Liver (tissue), 3 donors: ENCODE measurements around the gene ZNF792.

Experiments used
- EGR1 ChIP-seq, 2 donors: IDR thresholded peaks; 2 replicates each; pipeline ENCODE4 v1.6.1; 2016 to 2018; ENCODE audit warnings: antibody characterized with exemption in 2 of 2, low read depth in 2 of 2
- FOXA1 ChIP-seq: IDR thresholded peaks from 2 replicates; pipeline ENCODE4 v1.6.1; 2016; ENCODE audit warnings: antibody characterized with exemption
- GABPA ChIP-seq, 2 donors: IDR thresholded peaks in 1 of 2; conservative IDR thresholded peaks in 1 of 2; 2 replicates each; pipeline ENCODE4 v1.6.1; 2016; ENCODE audit warnings: antibody characterized with exemption in 2 of 2, mild to moderate bottlenecking in 1 of 2, moderate library complexity in 1 of 2
- JUND ChIP-seq, 2 donors: IDR thresholded peaks; 2 replicates each; pipeline ENCODE4 v1.6.1; 2016; ENCODE audit warnings: antibody characterized with exemption in 2 of 2
- NR2F2 ChIP-seq: IDR thresholded peaks from 2 replicates; pipeline ENCODE4 v1.6.1; 2016; ENCODE audit warnings: antibody characterized with exemption
- RAD21 ChIP-seq, 2 donors: IDR thresholded peaks; 2 replicates each; pipeline ENCODE4 v1.6.1; 2016; ENCODE audit warnings: antibody characterized with exemption in 2 of 2, mild to moderate bottlenecking in 2 of 2
- YY1 ChIP-seq: IDR thresholded peaks from 2 replicates; pipeline ENCODE4 v1.6.1; 2016; ENCODE audit warnings: antibody characterized with exemption, mild to moderate bottlenecking
- TF ChIP-seq, protein P1 (sequence below): IDR thresholded peaks from 2 replicates; pipeline ENCODE4 v1.6.1; 2016; ENCODE audit warnings: antibody characterized with exemption, mild to moderate bottlenecking
- TF ChIP-seq, protein P2 (sequence below): fragments of 150-350 bp; IDR thresholded peaks from 2 replicates; pipeline ENCODE4 v1.5.1; 2017; ENCODE audit warnings: improper control_type of control experiment, low read depth, low read length; ENCODE audit not compliant: missing input control
- TF ChIP-seq, protein P3 (sequence below): IDR thresholded peaks from 2 replicates; pipeline ENCODE4 v1.6.1; 2016; ENCODE audit warnings: antibody characterized with exemption
- TF ChIP-seq, protein P4 (sequence below): IDR thresholded peaks from 2 replicates; pipeline ENCODE4 v1.6.1; 2016; ENCODE audit warnings: antibody characterized with exemption
- donor health status: healthy.
- donor health status: healthy.

DNA sequence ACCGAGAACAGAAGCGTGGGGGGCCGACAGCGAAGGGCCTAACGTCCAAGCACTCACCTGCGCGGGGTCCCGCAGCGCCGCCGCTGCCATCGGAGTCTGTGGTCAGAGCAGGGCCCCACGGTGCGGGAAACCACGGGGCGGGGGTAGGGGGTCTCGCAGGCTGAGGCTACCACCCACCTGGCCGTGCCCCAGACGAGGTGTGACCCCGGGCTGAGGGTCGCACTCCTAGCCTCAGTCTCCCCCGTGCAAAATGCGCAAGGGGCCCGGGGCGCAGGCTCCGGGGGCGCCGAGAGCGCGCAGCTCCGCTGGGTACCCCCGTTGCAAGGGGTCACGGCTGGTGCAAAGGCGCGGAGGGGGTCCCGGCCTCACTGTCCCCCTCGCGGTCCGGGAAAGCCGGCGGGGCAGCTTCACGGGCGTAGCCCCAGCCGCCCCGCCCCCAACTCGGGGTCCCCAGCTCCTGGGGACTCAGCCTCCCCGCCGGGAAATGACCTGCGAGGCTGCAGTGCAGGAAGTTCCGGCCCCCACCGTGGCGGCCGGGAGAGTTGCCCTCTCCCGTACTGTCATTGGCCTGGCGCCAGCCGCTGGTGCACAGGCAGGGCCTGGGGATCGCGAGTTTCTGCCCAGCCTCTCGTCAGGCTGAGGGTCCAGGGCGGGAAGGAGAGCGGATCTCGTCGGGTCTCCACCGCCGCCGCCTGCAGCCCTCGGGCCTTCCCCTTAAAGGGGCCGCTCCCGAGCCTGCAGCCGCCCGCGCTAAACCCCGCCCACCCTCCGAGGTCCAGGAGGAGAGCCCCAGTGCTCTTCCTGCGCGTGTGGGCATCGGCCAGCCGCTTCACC is at the start of gene ZNF792:
- TF ChIP-seq, protein P1, sequence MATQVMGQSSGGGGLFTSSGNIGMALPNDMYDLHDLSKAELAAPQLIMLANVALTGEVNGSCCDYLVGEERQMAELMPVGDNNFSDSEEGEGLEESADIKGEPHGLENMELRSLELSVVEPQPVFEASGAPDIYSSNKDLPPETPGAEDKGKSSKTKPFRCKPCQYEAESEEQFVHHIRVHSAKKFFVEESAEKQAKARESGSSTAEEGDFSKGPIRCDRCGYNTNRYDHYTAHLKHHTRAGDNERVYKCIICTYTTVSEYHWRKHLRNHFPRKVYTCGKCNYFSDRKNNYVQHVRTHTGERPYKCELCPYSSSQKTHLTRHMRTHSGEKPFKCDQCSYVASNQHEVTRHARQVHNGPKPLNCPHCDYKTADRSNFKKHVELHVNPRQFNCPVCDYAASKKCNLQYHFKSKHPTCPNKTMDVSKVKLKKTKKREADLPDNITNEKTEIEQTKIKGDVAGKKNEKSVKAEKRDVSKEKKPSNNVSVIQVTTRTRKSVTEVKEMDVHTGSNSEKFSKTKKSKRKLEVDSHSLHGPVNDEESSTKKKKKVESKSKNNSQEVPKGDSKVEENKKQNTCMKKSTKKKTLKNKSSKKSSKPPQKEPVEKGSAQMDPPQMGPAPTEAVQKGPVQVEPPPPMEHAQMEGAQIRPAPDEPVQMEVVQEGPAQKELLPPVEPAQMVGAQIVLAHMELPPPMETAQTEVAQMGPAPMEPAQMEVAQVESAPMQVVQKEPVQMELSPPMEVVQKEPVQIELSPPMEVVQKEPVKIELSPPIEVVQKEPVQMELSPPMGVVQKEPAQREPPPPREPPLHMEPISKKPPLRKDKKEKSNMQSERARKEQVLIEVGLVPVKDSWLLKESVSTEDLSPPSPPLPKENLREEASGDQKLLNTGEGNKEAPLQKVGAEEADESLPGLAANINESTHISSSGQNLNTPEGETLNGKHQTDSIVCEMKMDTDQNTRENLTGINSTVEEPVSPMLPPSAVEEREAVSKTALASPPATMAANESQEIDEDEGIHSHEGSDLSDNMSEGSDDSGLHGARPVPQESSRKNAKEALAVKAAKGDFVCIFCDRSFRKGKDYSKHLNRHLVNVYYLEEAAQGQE: no peak
- TF ChIP-seq EGR1 (IDR thresholded peaks at IDR 0.05; ENCODE audit: low read depth in 2 of 2) (no peak), GABPA (IDR thresholded peaks at IDR 0.05 in 1 of 2, conservative IDR thresholded peaks at IDR 0.05 in 1 of 2) (peak; percentile 19 to 33), NR2F2 (peak; percentile 46), RAD21 (IDR thresholded peaks at IDR 0.05) (no peak), FOXA1 (no peak), JUND (IDR thresholded peaks at IDR 0.05) (no peak), YY1 (no peak)
- TF ChIP-seq, protein P2, sequence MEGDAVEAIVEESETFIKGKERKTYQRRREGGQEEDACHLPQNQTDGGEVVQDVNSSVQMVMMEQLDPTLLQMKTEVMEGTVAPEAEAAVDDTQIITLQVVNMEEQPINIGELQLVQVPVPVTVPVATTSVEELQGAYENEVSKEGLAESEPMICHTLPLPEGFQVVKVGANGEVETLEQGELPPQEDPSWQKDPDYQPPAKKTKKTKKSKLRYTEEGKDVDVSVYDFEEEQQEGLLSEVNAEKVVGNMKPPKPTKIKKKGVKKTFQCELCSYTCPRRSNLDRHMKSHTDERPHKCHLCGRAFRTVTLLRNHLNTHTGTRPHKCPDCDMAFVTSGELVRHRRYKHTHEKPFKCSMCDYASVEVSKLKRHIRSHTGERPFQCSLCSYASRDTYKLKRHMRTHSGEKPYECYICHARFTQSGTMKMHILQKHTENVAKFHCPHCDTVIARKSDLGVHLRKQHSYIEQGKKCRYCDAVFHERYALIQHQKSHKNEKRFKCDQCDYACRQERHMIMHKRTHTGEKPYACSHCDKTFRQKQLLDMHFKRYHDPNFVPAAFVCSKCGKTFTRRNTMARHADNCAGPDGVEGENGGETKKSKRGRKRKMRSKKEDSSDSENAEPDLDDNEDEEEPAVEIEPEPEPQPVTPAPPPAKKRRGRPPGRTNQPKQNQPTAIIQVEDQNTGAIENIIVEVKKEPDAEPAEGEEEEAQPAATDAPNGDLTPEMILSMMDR: no peak
- TF ChIP-seq, protein P3, sequence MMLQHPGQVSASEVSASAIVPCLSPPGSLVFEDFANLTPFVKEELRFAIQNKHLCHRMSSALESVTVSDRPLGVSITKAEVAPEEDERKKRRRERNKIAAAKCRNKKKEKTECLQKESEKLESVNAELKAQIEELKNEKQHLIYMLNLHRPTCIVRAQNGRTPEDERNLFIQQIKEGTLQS: no peak
- TF ChIP-seq, protein P4, sequence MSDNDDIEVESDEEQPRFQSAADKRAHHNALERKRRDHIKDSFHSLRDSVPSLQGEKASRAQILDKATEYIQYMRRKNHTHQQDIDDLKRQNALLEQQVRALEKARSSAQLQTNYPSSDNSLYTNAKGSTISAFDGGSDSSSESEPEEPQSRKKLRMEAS: no peak
